Lower lobe of right lung (tissue), 2 donors: ENCODE data around the gene DENND1B. TPM values are rescaled to one million over a fixed set of nuclear protein-coding genes. Genes with fewer than 3 reads are reported as not detected.

Source experiments
- ATAC-seq, 2 donors: fragments of 200-7000 bp; cut with Tn5 transposase; one replicate each; pipeline ENCODE4 v1.9.1; 2020 to 2022; ENCODE audit warnings: mild to moderate bottlenecking in 2 of 2, moderate library complexity in 2 of 2
- DNase-seq: peaks from one replicate; pipeline ENCODE4 v3.0.0-alpha.2; 2020
- H3K27ac ChIP-seq: fragments of 200-600 bp; one replicate; pipeline ENCODE4 v1.8.0; 2022
- H3K27me3 ChIP-seq: fragments of 200-600 bp; one replicate; pipeline ENCODE4 v1.8.0; 2022; ENCODE audit warnings: low read depth
- H3K36me3 ChIP-seq: fragments of 200-600 bp; one replicate; pipeline ENCODE4 v1.8.0; 2022; ENCODE audit warnings: mild to moderate bottlenecking
- H3K4me1 ChIP-seq: fragments of 200-600 bp; one replicate; pipeline ENCODE4 v1.8.0; 2022
- H3K4me3 ChIP-seq: fragments of 200-600 bp; one replicate; pipeline ENCODE4 v1.8.0; 2022; ENCODE audit warnings: mild to moderate bottlenecking
- H3K9me3 ChIP-seq: fragments of 200-600 bp; one replicate; pipeline ENCODE4 v1.8.0; 2022
- intact Hi-C: fragments of 100-400 bp; cut with DNase I; formaldehyde crosslinking; loops from one replicate; pipeline ENCODE4 v1.11.0; 2022
- total RNA-seq: library from RNA; stranded (reverse); fragmentation: NEBNext Ultra II Directional; extraction: Animal tissue kit (Norgen Biotek cat#: 25700); gene quantifications from one replicate; pipeline ENCODE4 v1.2.1, GENCODE V29; 2021
- TF ChIP-seq, protein P1 (sequence below): fragments of 200-600 bp; IDR thresholded peaks from one replicate; pipeline ENCODE4 v1.8.0; 2022; ENCODE audit warnings: antibody characterized with exemption, mild to moderate bottlenecking
- donor health status: DM: no; HTN: yes; CAD: no; lungs with severe emphysema.

The DENND1B gene
- total RNA-seq, 1 donor from 2014 or later: 25.6 TPM

DNA sequence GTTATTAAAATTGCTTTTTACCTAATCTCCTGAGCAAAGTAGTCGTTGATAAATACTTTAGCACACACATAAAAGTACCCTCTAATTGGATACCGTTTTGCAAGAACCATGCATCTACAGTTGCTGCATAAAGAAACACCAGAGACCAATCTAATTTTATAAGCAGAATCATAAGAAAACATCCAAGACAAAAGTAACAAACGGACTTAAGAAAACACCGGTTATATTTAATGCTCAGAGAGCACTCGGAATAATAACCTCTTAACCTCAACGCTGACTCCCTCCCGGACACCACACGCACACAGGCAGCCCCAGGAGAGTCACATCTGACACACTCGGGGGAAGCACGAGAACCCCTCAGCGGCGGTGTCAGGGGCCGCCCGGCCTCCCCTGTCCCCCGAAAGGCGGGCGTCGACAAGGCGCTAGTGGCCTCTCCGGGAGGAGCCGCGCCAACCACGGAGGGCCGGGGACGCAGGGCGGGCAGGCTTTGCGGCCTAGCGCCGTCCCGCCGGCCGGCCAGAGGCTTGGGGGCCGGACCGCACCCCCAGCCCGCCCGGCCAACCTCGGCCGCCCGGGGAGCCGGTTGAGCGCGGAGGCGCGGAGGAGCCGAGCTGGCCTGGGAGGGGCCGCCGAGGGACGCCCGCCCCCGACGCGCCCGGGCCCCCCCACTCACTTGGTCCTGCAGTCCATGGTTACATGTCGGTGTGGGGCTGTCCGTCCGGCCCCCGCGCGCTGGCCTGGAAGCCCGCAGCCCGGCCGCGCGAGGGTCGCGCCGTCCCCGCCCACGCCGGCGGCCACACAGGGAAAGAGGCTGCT lies 606 bp downstream of the DENND1B start:
- TF ChIP-seq, protein P1, sequence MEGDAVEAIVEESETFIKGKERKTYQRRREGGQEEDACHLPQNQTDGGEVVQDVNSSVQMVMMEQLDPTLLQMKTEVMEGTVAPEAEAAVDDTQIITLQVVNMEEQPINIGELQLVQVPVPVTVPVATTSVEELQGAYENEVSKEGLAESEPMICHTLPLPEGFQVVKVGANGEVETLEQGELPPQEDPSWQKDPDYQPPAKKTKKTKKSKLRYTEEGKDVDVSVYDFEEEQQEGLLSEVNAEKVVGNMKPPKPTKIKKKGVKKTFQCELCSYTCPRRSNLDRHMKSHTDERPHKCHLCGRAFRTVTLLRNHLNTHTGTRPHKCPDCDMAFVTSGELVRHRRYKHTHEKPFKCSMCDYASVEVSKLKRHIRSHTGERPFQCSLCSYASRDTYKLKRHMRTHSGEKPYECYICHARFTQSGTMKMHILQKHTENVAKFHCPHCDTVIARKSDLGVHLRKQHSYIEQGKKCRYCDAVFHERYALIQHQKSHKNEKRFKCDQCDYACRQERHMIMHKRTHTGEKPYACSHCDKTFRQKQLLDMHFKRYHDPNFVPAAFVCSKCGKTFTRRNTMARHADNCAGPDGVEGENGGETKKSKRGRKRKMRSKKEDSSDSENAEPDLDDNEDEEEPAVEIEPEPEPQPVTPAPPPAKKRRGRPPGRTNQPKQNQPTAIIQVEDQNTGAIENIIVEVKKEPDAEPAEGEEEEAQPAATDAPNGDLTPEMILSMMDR: no peak

DNA sequence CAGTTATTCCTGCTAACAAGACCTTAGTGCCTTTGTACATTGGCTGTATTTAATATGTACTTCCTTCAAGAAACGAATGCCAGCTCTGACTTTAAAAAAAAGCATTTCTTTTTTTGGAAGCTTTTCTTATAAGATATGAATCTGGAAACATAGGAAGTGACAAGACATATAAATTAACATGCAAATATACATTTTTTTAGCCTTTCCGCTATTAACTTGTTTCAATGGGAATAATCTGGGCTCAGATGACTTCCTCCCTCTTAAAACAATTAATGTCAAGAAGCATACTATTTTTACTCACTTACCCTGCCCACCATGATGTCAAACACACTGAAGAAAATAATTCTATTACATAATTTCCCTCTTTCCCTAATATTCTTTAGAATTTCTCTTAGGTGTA lies 1.4 kb downstream of the DENND1B start:
- ATAC-seq: no peak
- H3K4me3 ChIP-seq: peak overlapping the region; percentile 71
- no peaks in the 10 kb centered on the region for H3K27me3 ChIP-seq
- H3K9me3 ChIP-seq: no peaks in the 10 kb centered on the region
- intact Hi-C loops: no loop called here
- peaks cover 39% of the 10 kb centered on the region for H3K4me1 ChIP-seq
- H3K36me3 ChIP-seq: no peaks in the 10 kb centered on the region
- TF ChIP-seq, protein P1: no peak
- peak overlapping the region; percentile 93 for H3K27ac ChIP-seq
- no peak for DNase-seq

More for the DNA sequence above, 606 bp downstream of the DENND1B start:
- Histone ChIP-seq H3K4me1 (peaks cover 39% of the 10 kb centered on the region), H3K9me3 (no peaks in the 10 kb centered on the region), H3K27me3 (no peaks in the 10 kb centered on the region), H3K36me3 (no peaks in the 10 kb centered on the region), H3K27ac (peak overlapping the region; percentile 93), H3K4me3 (peak overlapping the region; percentile 71)
- intact Hi-C loops: no loop called here
- ATAC-seq (peak; percentile 87 to 89), DNase-seq (peak; percentile 75)

DNA sequence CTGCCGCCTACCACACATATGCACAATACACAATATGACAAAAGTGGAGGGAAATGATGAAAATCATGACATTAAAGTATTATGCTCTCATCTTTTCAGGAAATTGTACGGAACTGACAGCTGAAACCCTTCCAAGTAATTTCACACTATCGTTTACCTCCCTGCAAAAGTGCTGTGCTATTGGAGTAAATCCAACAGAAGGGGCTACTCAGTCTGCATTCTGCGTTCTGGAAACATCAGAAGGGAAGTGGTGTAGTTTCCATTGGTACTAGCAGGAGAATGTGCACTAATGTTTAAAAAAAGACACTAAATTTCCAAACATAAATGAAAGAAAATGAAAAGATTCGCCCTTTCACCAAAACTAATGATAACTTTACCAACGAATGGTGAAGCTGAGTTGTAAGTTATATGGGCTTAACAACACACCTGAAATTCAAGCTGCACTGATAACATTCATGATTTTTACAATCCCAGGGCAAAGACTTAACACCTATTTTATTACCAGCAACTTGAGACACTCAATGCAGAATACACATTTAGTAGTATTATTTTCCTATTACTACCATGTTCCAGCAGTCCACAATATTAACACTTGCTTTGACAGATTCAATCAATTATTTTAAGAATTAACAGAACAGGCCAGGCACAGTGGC lies 3.2 kb downstream of the DENND1B start:
- Histone ChIP-seq H3K4me1 (peaks cover 39% of the 10 kb centered on the region), H3K27ac (no peak overlapping the region), H3K9me3 (no peaks in the 10 kb centered on the region), H3K4me3 (no peak overlapping the region), H3K36me3 (no peaks in the 10 kb centered on the region), H3K27me3 (no peaks in the 10 kb centered on the region)
- intact Hi-C loops: no loop called here
- no peak for DNase-seq
- no peak for ATAC-seq
- TF ChIP-seq, protein P1: no peak

DNA sequence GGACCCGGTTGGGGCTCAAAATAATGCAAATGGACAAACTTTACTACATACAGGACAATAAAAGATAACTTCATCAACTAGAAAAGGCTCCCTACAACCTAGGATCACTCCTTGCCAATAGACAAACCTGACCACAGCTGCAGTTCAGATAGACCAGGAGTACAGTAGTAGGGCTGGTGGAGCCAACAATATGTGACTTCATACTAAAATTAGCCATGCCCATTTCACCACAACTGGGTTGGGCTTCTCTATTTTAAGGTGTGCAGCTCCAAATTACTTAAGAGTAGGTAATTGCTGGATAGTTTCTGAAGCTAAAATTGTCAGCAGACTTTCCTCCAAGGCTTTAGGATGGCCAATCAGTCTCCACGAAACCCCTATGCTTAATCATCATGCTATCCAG lies 3.9 kb downstream of the DENND1B start:
- Histone ChIP-seq H3K4me3 (no peak overlapping the region), H3K27ac (no peak overlapping the region), H3K4me1 (peaks cover 38% of the 10 kb centered on the region), H3K27me3 (no peaks in the 10 kb centered on the region), H3K9me3 (no peaks in the 10 kb centered on the region), H3K36me3 (no peaks in the 10 kb centered on the region)
- DNase-seq: no peak
- TF ChIP-seq, protein P1: no peak
- intact Hi-C loops: no loop called here
- ATAC-seq: no peak

DNA sequence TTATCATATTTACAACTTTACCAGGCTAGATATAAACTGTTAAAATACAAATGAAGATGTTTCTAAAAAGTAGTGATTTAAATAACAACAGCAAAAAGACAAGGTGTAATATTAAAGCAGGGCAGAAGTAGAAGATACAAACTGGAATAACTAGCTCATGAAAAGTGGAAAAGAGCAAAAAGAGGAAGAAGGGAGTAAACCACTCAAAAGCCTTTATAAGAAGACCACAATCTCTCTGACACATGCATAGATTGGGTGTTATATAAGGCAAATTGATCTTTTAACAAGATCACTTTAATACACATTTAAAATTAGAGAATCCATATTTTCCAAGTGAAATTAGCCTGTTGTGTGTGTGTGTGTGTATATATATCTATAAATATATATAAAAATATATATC lies 5.0 kb downstream of the DENND1B start:
- Histone ChIP-seq H3K36me3 (no peaks in the 10 kb centered on the region), H3K9me3 (no peaks in the 10 kb centered on the region), H3K4me1 (peaks cover 27% of the 10 kb centered on the region), H3K4me3 (no peak overlapping the region), H3K27me3 (no peaks in the 10 kb centered on the region), H3K27ac (no peak overlapping the region)
- TF ChIP-seq, protein P1: no peak
- no peak for DNase-seq
- no peak for ATAC-seq
- intact Hi-C loops: no loop called here
